Measurements from ENCODE around the gene HHIPL1. TPM values are rescaled to one million over a fixed set of nuclear protein-coding genes. Genes with fewer than 3 reads are reported as not detected.

HHIPL1 gene
- total and polyA plus RNA-seq, 10 donors = 0.43 to 4.2 (median 2.7) TPM

Other genes starting within 250 kb of the HHIPL1 start
- 10 to 100 TPM; 47.9 to 84.4 (median 64.6) TPM for gene SETD3, start 164.3 kb upstream of the HHIPL1 start, total RNA-seq
- gene SETD3, start 164.3 kb upstream of the HHIPL1 start, polyA plus RNA-seq = 10 to 100 TPM; 18.1 to 28.4 (median 19.1) TPM
- 10 to 100 TPM; 38.3 to 58.3 (median 50.3) TPM for gene CCNK, start 163.7 kb upstream of the HHIPL1 start, total RNA-seq
- 10 to 100 TPM; 11.8 to 15.5 (median 12.8) TPM for gene CCNK, start 163.7 kb upstream of the HHIPL1 start, polyA plus RNA-seq
- gene CCDC85C, start 40.9 kb upstream of the HHIPL1 start, total RNA-seq = 10 to 100 TPM in 4 of 7 donors, 1 to 10 TPM in 3; 6.0 to 12.4 (median 11.3) TPM
- 1 to 10 TPM; 1.6 to 6.5 (median 1.9) TPM for gene CCDC85C, start 40.9 kb upstream of the HHIPL1 start, polyA plus RNA-seq
- under 1 TPM; 0.16 to 0.85 (median 0.40) TPM for gene CYP46A1, start 39.2 kb downstream of the HHIPL1 start, total RNA-seq
- under 1 TPM; 0.11 to 0.38 (median 0.13) TPM for gene CYP46A1, start 39.2 kb downstream of the HHIPL1 start, polyA plus RNA-seq
- gene EML1, start 148.3 kb downstream of the HHIPL1 start, total RNA-seq = 10 to 100 TPM in 2 of 7 donors, 1 to 10 TPM in 5; 4.6 to 15.5 (median 6.9) TPM
- 1 to 10 TPM; 1.8 to 2.2 (median 2.2) TPM for gene EML1, start 148.3 kb downstream of the HHIPL1 start, polyA plus RNA-seq

Data from spleen (tissue), 10 donors.